OCI-LY7 (cell line): Measurements from ENCODE around the gene EXOSC1. TPM values are rescaled to one million over a fixed set of nuclear protein-coding genes. Genes with fewer than 3 reads are reported as not detected.
"Not testable (repeated sequence)": the region's sequence is repeated elsewhere in the genome, so short reads cannot be mapped to it uniquely, and the experiment has no call there.

Experiments used
- BruUV-seq: library from RNA; stranded (reverse); fragments of 400-500 nt; replicated peaks from 2 replicates; lab custom pipeline; 2021; lab: Mats Ljungman, UMichigan
- CTCF ChIA-PET: fragments of 300-600 bp; sonication (Branson Sonifier 250); formaldehyde crosslinking; loops from one replicate; lab custom pipeline; 2022; ENCODE audit warnings: antibody characterized with exemption; ENCODE audit not compliant: unreplicated experiment; lab: Charles Lee
- POLR2A ChIA-PET: fragments of 300-600 bp; sonication (Branson Sonifier 250); formaldehyde crosslinking; loops from one replicate; lab custom pipeline; 2022; ENCODE audit warnings: antibody characterized with exemption; lab: Charles Lee
- DNase-seq: peaks from one replicate; pipeline ENCODE4 v3.0.0-alpha.2; 2015; ENCODE audit warnings: low spot score
- H2AFZ ChIP-seq: fragments of 200-600 bp; sonication (generic), shearing (Covaris generic); 2 replicates; pipeline ENCODE4 v1.6.1; 2014; ENCODE audit warnings: mild to moderate bottlenecking, antibody characterized with exemption, low read length, moderate library complexity
- H3K27ac ChIP-seq: fragments of 200-600 bp; sonication (generic); 2 replicates; pipeline ENCODE4 v1.5.1; 2014; ENCODE audit warnings: mixed run types, low read depth, mild to moderate bottlenecking, moderate library complexity, low read length, inconsistent platforms; ENCODE audit not compliant: poor library complexity, severe bottlenecking
- H3K36me3 ChIP-seq: fragments of 200-600 bp; sonication (generic); 2 replicates; pipeline ENCODE4 v1.6.1; 2014; ENCODE audit warnings: mild to moderate bottlenecking, antibody characterized with exemption, low read length, moderate library complexity, mixed read lengths; ENCODE audit not compliant: insufficient read depth
- H3K4me1 ChIP-seq: fragments of 200-600 bp; sonication (generic); 2 replicates; pipeline ENCODE4 v1.5.1; 2014; ENCODE audit warnings: mild to moderate bottlenecking, low read length; ENCODE audit not compliant: insufficient read depth, poor library complexity, severe bottlenecking
- H3K4me2 ChIP-seq: fragments of 200-600 bp; sonication (generic); 2 replicates; pipeline ENCODE4 v1.6.1; 2014; ENCODE audit warnings: mild to moderate bottlenecking, low read length
- H3K4me3 ChIP-seq: fragments of 200-600 bp; sonication (generic); 2 replicates; pipeline ENCODE4 v1.5.1; 2014; ENCODE audit warnings: mild to moderate bottlenecking, low read depth, low read length; ENCODE audit not compliant: poor library complexity, severe bottlenecking
- H3K79me2 ChIP-seq: fragments of 200-600 bp; sonication (generic); 2 replicates; pipeline ENCODE4 v1.6.1; 2016; ENCODE audit warnings: low read depth, mild to moderate bottlenecking, low read length, moderate library complexity, mixed read lengths; ENCODE audit not compliant: insufficient read depth
- H3K9me2 ChIP-seq: fragments of 200-600 bp; sonication (generic); 2 replicates; pipeline ENCODE4 v1.6.1; 2016; ENCODE audit warnings: mild to moderate bottlenecking, low read length, mixed read lengths; ENCODE audit not compliant: insufficient read depth
- H3K9me3 ChIP-seq: fragments of 200-600 bp; sonication (generic); 2 replicates; pipeline ENCODE4 v1.6.1; 2014; ENCODE audit warnings: mild to moderate bottlenecking, mixed run types, low read length, mixed read lengths
- H4K20me1 ChIP-seq: fragments of 200-600 bp; sonication (generic); 2 replicates; pipeline ENCODE4 v1.6.1; 2014; ENCODE audit warnings: mild to moderate bottlenecking, antibody characterized with exemption, low read length, moderate library complexity, mixed read lengths; ENCODE audit not compliant: insufficient read depth
- CTCF ChIP-seq: fragments of 200-600 bp; sonication (generic); conservative IDR thresholded peaks from 2 replicates; pipeline ENCODE4 v1.5.1; 2014; ENCODE audit warnings: mild to moderate bottlenecking, antibody characterized with exemption, low read length, moderate library complexity, mixed read lengths
- EZH2phosphoT487 ChIP-seq: fragments of 200-600 bp; sonication (generic); IDR thresholded peaks from 2 replicates; pipeline ENCODE4 v1.6.1; 2018; ENCODE audit warnings: low read depth, borderline replicate concordance, mild to moderate bottlenecking, mixed run types, antibody characterized with exemption, low read length, moderate library complexity, mixed read lengths
- intact Hi-C: fragments of 100-400 bp; cut with micrococcal nuclease; formaldehyde crosslinking; loops from one replicate; pipeline ENCODE4 v1.10.0; 2022; ENCODE audit not compliant: unreplicated experiment
- total RNA-seq, 2 experiments: library from RNA; depleted of rRNA in 1 of 2; stranded (reverse); fragments of >200 nt in 1 of 2; shearing (Covaris generic) in 1 of 2; gene quantifications; 2 replicates each; pipeline ENCODE4 v1.2.3, GENCODE V29; 2014 to 2022

Gene EXOSC1
- total RNA-seq, 2 experiments from 2014 or later: 56.2 to 59.6 TPM

DNA sequence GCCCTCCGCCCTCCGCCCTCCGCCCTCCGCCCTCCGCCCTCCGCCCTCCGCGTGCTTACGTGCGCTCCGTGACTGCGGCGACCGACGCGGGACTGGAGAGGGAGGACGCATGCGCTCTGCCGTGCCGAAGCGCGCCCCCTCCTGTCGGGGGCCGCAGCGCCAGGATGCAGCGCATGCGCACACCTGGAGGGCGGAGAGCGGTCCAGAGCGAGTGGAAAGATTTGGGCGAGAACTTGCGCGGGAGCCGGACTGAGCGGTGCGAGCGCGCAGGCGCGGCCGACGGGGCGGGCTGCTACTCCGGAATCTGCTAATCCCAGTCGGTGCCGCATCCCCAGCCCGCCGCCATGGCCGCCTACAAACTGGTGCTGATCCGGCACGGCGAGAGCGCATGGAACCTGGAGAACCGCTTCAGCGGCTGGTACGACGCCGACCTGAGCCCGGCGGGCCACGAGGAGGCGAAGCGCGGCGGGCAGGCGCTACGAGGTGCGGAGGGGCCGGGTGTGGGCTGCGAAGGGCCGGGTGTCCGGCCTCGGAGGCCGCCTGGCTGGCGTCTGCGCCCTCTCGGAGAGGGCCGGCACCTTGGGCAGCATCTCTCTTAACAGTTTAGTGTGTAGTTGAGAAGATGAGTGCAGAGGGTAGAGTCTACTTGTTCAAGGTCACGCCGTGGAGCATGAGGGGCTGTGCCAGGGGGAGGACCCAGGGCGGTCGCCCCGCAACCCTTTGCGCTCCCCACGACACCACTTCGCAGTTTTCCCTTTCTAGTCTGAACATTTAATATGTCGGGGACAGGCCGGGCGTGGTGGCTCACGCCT is 19.6 kb downstream of the EXOSC1 start, which contains the start of gene PGAM1:
Gene PGAM1 (plus strand): TSS at position 228 of the 812 bp plus-strand sequence. CDS start 117 bp downstream, at position 345.
- peak; percentile 96 for DNase-seq
- TF ChIP-seq CTCF (peak; percentile 61), EZH2phosphoT487 (no peak)
- ChIA-PET POLR2A (no interaction called here), CTCF (no interaction called here)
- no TSS peak for BruUV-seq
- intact Hi-C loops: no loop called here
- H4K20me1 ChIP-seq: peaks cover 17% of the 10 kb centered on the region; the same call in 1 of the 2 replicates
- peak within 1 kb of the TSS; percentile 92 for H3K4me2 ChIP-seq
- H3K9me2 ChIP-seq: no peaks in the 10 kb centered on the region
- H3K27ac ChIP-seq: peak within 1 kb of the TSS; percentile 70
- H3K79me2 ChIP-seq: peaks cover 50% of the 10 kb centered on the region
- H3K9me3 ChIP-seq: no peaks in the 10 kb centered on the region
- H3K4me1 ChIP-seq: peaks cover 17% of the 10 kb centered on the region
- H3K36me3 ChIP-seq: peaks cover 43% of the 10 kb centered on the region
- H2AFZ ChIP-seq: peak within 1 kb of the TSS; percentile 78
- peak within 1 kb of the TSS; percentile 87 for H3K4me3 ChIP-seq

GRCh38 chr10:97423757-97424098 is 22.1 kb downstream of the EXOSC1 start:
- intact Hi-C loops, H3K9me3 ChIP-seq, H3K27ac ChIP-seq, CTCF ChIA-PET, H3K4me2 ChIP-seq, DNase-seq, H3K9me2 ChIP-seq, BruUV-seq, H3K4me3 ChIP-seq, H2AFZ ChIP-seq: not testable (repeated sequence)
- Histone ChIP-seq H4K20me1 (peaks cover 15% of the 10 kb centered on the region; the same call in 1 of the 2 replicates), H3K79me2 (peaks cover 32% of the 10 kb centered on the region), H3K36me3 (peaks cover 19% of the 10 kb centered on the region), H3K4me1 (peaks cover 21% of the 10 kb centered on the region)
- POLR2A ChIA-PET: interaction anchor here (0.7 to 1.4 kb wide), 3 partner anchors 10 to 812 kb away, joined by 3 to 4 read pairs (median 4); no protein-coding TSS in a partner anchor

DNA sequence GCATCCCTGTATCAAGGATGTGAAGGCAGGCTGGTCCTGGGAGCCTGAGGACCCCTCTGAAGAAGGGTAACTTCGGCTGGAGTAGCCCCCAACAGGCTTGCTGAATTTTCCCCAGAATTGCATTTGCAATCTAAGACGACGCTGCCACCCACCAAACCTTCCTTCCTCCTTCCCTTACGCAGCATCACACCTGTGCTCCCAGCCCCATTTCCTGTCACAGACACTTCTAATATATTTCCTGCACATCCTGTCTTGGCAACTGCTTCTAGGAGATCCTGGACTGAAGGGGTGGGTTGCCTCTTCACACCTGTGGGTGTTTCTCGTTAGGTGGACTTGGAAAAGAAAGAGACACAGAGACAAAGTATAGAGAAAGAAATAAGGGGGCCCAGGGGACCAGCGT is 29.2 kb downstream of the EXOSC1 start:
- no peaks in the 10 kb centered on the region for H3K9me2 ChIP-seq
- peak overlapping the region; percentile 36 for H3K27ac ChIP-seq
- POLR2A ChIA-PET: interaction anchor here (0.6 to 0.7 kb wide), 2 partner anchors 25 to 76 kb away, joined by 3 to 4 read pairs; no protein-coding TSS in a partner anchor
- H3K79me2 ChIP-seq: no peaks in the 10 kb centered on the region
- H2AFZ ChIP-seq: peak overlapping the region; percentile 20; the same call in 1 of the 2 replicates
- intact Hi-C loops: no loop called here
- peak; percentile 60 for DNase-seq
- H3K4me3 ChIP-seq: peak overlapping the region; percentile 6
- TF ChIP-seq EZH2phosphoT487: no peak
- no peaks in the 10 kb centered on the region for H3K36me3 ChIP-seq
- CTCF ChIA-PET: no interaction called here
- no peaks in the 10 kb centered on the region for H3K9me3 ChIP-seq
- no TSS peak for BruUV-seq
- H4K20me1 ChIP-seq: no peaks in the 10 kb centered on the region
- H3K4me1 ChIP-seq: peaks cover 29% of the 10 kb centered on the region
- peak overlapping the region; percentile 55 for H3K4me2 ChIP-seq
